ENCODE measurements around the gene RNF223.

RNF223 gene

GRCh38 chr1:1073743-1074587, at the start of gene RNF223:
RNF223 (minus strand) TSS chr1:1074306; CDS start chr1:1072566, 1,740 bp downstream.
- no peak for DNase-seq (ENCODE audit: low read depth in 2 of 2)

- no peak for DNase-seq (ENCODE audit: low read depth in 2 of 2)
Observed at GRCh38 chr1:1122981-1123480, 48.9 kb upstream of the RNF223 start.

GRCh38 chr1:1122078-1122811, 48.1 kb upstream of the RNF223 start:
- peak; percentile 59 to 70 for DNase-seq (ENCODE audit: low read depth in 2 of 2)

GRCh38 chr1:1121611-1122077, 47.5 kb upstream of the RNF223 start:
- no peak for DNase-seq (ENCODE audit: low read depth in 2 of 2)

- no peak for DNase-seq (ENCODE audit: low read depth in 2 of 2)
Observed at GRCh38 chr1:1120866-1121591, 46.9 kb upstream of the RNF223 start.

GRCh38 chr1:1120096-1120495, 46.0 kb upstream of the RNF223 start:
- no peak for DNase-seq (ENCODE audit: low read depth in 2 of 2)

GRCh38 chr1:1119272-1119890, 45.3 kb upstream of the RNF223 start:
- no peak for DNase-seq (ENCODE audit: low read depth in 2 of 2)

- DNase-seq (ENCODE audit: low read depth in 2 of 2), result no peak
Observed at GRCh38 chr1:1118876-1119220, 44.7 kb upstream of the RNF223 start.

- no peak for DNase-seq (ENCODE audit: low read depth in 2 of 2)
Observed at GRCh38 chr1:1118011-1118875, 44.1 kb upstream of the RNF223 start.

- no peak for DNase-seq (ENCODE audit: low read depth in 2 of 2)
Observed at GRCh38 chr1:1117469-1117831, 43.3 kb upstream of the RNF223 start.

GRCh38 chr1:1116701-1117468, 42.8 kb upstream of the RNF223 start:
- no peak for DNase-seq (ENCODE audit: low read depth in 2 of 2)

- peak; percentile 95 to 98 for DNase-seq (ENCODE audit: low read depth in 2 of 2)
Observed at GRCh38 chr1:1115786-1116700, 41.9 kb upstream of the RNF223 start, which contains the start of gene C1orf159. C1orf159 (minus strand) TSS chr1:1116089; CDS start chr1:1091543, 24,546 bp downstream.

- DNase-seq (ENCODE audit: low read depth in 2 of 2), result no peak
Observed at GRCh38 chr1:1115136-1115785, 41.2 kb upstream of the RNF223 start.

- no peak for DNase-seq (ENCODE audit: low read depth in 2 of 2)
Observed at GRCh38 chr1:1114431-1114830, 40.3 kb upstream of the RNF223 start.

- no peak for DNase-seq (ENCODE audit: low read depth in 2 of 2)
Observed at GRCh38 chr1:1112237-1112985, 38.3 kb upstream of the RNF223 start.

- no peak for DNase-seq (ENCODE audit: low read depth in 2 of 2)
Observed at GRCh38 chr1:1111516-1112236, 37.6 kb upstream of the RNF223 start.

- no peak for DNase-seq (ENCODE audit: low read depth in 2 of 2)
Observed at GRCh38 chr1:1110561-1110971, 36.5 kb upstream of the RNF223 start.

Measured in stimulated activated CD8-positive, alpha-beta memory T cell treated with anti-CD3 and anti-CD28 coated beads, Interleukin-7, amount 100 ng/mL, for 1 hour (primary cell).